ENCODE data around the gene CACNA1A.
"Not testable (repeated sequence)": the region's sequence is repeated elsewhere in the genome, so short reads cannot be mapped to it uniquely, and the experiment has no call there.

CACNA1A gene

DNA sequence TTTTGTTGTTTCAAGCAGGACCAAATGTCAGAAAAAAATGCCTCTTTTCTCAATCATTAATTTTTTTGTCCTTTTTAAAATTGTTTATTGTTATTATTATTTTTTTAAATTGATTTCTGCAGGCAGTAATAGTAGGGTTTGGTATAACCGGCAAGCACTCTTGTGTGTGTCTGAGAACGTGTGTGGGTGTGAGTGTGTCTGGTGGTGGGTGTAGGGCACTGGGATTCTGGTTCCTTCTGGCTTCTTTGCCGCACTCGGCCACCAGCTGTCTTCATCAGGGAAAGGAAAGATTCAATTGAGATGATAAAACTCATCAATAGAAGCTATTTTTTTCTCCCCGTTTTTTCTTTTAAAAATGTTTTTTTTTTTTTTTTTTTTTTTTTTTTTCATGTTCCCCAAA, 299.7 kb downstream of the CACNA1A start:
- in situ Hi-C loops (cut with MboI; ENCODE audit: low pct_unique_long_range_greater_than_20kb, low sequenced_read_pairs, unreplicated experiment) = loop anchor here (10.0 kb wide), 1 partner anchor 48 kb away; no protein-coding TSS in a partner anchor
- no peak for TF ChIP-seq CTCF (IDR thresholded peaks at IDR 0.05; ENCODE audit: extremely low read depth, insufficient read depth, missing control alignments)
- DNase-seq (ENCODE audit: low spot score) = peak; percentile 23

- in situ Hi-C loops (cut with MboI; ENCODE audit: low pct_unique_long_range_greater_than_20kb, low sequenced_read_pairs, unreplicated experiment) = loop anchor here (10.0 kb wide), 1 partner anchor 53 kb away; no protein-coding TSS in a partner anchor
- DNase-seq (ENCODE audit: low spot score) = not testable (repeated sequence)
Measured at GRCh38 chr19:13202112-13202511, 304.2 kb downstream of the CACNA1A start.

DNA sequence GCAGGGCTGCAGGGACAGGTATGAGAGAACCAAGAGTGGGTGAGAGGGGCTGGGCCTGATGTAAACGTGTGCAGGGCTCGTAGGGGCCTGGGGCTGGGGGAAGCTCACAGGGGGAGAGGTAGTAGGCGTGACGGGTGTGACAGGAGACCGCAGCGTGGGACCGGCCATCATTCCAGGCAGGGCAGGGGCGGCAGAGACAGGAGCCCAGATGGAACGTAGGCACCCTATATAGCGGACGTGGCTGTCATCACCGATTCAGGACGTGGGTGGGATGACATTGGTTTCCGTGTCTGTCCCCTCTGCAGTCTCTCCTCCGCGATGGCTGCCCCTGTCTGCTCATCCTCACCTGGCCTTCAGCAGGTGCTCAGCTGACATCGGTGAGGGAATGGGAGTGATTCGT, 307.6 kb downstream of the CACNA1A start:
- in situ Hi-C loops (cut with MboI; ENCODE audit: low pct_unique_long_range_greater_than_20kb, low sequenced_read_pairs, unreplicated experiment) = no loop called here
- no peak for TF ChIP-seq CTCF (IDR thresholded peaks at IDR 0.05; ENCODE audit: extremely low read depth, insufficient read depth, missing control alignments)
- no peak for DNase-seq (ENCODE audit: low spot score)

DNA sequence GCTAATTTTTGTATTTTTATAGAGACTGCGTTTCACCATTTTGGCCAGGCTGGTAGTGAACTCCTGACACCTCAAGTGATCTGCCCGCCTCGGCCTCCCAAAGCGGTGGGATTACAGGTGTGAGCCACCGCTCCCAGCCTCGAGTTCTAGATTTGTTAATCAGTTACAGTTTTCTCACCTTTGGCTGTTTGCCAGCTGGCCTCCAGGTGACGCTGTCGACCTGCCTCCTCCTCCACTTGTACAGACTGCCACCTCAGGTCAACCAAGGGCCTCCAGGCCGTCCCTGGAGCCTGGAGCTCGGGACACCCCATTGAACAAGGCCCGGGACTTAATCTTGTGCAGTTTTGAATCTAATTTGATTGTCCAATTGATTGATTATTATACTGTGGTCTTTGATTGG, 310.6 kb downstream of the CACNA1A start:
- TF ChIP-seq CTCF (IDR thresholded peaks at IDR 0.05; ENCODE audit: extremely low read depth, insufficient read depth, missing control alignments) = peak; percentile 78
- peak; percentile 65 for DNase-seq (ENCODE audit: low spot score)
- in situ Hi-C loops (cut with MboI; ENCODE audit: low pct_unique_long_range_greater_than_20kb, low sequenced_read_pairs, unreplicated experiment) = no loop called here

GRCh38 chr19:13190781-13191540, 315.3 kb downstream of the CACNA1A start:
- DNase-seq (ENCODE audit: low spot score) = no peak
- in situ Hi-C loops (cut with MboI; ENCODE audit: low pct_unique_long_range_greater_than_20kb, low sequenced_read_pairs, unreplicated experiment) = no loop called here
- no peak for TF ChIP-seq CTCF (IDR thresholded peaks at IDR 0.05; ENCODE audit: extremely low read depth, insufficient read depth, missing control alignments)

DNA sequence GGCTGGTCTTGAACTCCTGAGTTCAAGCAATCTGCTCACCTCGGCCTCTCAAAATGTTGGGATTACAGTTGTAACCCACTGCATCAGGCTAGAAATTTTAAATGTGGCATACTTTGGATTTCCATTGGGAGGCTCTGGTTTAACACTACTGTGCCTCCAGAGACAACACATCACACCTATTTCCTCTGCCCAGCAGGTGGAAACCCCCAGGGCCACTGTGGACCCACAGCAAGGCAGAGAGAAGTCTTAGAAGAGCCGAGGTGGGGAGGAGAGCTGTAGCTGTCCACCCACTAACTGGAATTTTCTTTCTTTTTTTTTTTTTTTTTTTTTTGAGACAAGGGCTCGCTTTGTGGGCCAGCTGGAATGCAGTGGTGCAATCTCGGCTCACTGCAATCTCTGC, 316.7 kb downstream of the CACNA1A start:
- in situ Hi-C loops (cut with MboI; ENCODE audit: low pct_unique_long_range_greater_than_20kb, low sequenced_read_pairs, unreplicated experiment) = no loop called here
- DNase-seq (ENCODE audit: low spot score) = no peak
- no peak for TF ChIP-seq CTCF (IDR thresholded peaks at IDR 0.05; ENCODE audit: extremely low read depth, insufficient read depth, missing control alignments)

- no peak for DNase-seq (ENCODE audit: low spot score)
- TF ChIP-seq CTCF (IDR thresholded peaks at IDR 0.05; ENCODE audit: extremely low read depth, insufficient read depth, missing control alignments) = no peak
- in situ Hi-C loops (cut with MboI; ENCODE audit: low pct_unique_long_range_greater_than_20kb, low sequenced_read_pairs, unreplicated experiment) = no loop called here
Measured at GRCh38 chr19:13187419-13187818, 318.9 kb downstream of the CACNA1A start.

DNA sequence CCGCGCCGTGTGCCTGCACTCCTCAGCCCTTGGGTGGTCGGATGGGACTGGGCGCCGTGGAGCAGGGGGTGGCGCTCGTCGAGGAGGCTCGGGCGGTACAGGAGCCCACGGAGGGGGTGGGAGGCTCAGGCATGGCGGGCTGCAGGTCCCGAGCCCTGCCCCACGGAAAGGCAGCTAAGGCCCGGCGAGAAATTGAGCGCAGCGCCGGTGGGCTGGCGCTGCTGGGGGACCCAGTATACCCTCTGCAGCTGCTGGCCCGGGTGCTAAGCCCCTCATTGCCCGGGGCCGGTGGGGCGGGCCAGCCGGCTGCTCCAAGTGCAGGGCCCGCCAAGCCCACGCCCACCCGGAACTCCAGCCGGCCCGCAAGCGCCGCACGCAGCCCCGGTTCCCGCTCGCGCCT, 319.6 kb downstream of the CACNA1A start:
- in situ Hi-C loops (cut with MboI; ENCODE audit: low pct_unique_long_range_greater_than_20kb, low sequenced_read_pairs, unreplicated experiment); DNase-seq (ENCODE audit: low spot score): not testable (repeated sequence)

DNA sequence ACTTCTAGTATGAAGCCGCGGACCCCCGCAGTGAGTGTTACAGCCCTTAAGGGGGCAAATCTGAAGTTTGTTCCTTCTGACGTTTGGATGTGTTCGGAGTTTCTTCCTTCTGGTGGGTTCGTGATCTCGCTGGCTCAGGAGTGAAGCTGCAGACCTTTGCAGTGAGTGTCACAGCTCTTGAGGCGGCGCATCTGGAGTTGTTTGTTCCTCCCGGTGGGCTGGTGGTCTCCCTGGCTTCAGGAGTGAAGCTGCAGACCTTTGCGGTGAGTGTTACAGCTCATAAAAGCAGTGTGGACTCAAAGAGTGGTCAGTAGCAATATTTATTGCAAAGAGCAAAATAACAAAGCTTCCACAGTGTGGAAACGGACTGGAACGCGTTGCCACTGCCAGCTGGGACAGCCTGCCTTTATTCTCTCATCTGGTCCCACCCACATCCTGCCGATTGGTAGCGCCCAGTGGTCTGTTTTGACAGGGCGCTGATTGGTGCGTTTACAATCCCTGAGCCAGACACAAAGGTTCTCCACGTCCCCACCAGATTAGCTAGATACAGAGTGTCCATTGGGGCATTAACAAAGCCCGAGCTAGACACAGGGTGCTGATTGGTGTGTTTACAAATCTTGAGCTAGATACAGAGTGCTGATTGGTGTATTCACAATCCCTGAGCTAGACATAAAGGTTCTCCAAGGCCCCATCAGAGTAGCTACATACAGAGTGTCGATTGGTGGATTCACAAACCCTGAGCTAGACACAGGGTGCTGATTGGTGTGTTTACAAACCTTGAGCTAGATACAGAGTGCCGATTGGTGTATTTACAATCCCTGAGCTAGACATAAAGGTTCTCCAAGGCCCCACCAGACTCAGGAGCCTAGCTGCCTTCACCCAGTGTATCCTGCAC, 320.3 kb downstream of the CACNA1A start:
- in situ Hi-C loops (cut with MboI; ENCODE audit: low pct_unique_long_range_greater_than_20kb, low sequenced_read_pairs, unreplicated experiment); DNase-seq (ENCODE audit: low spot score): not testable (repeated sequence)

DNA sequence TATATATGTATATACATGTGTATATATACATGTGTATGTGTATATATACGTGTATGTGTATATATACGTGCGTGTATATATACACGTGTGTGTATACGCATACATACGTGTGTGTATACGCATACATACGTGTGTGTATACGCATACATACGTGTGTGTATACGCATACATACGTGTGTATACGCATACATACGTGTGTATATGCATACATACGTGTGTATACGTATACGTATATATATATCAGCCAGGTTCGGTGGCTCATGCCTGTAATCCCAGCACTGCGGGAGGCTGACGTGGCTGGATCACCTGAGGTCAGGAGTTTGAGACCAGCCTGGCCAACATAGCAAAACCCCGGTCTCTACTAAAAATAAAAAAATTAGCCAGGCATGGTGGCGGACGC, 321.4 kb downstream of the CACNA1A start:
- in situ Hi-C loops (cut with MboI; ENCODE audit: low pct_unique_long_range_greater_than_20kb, low sequenced_read_pairs, unreplicated experiment); DNase-seq (ENCODE audit: low spot score): not testable (repeated sequence)

All from GM13977 (cell line).